Peyer's patch (tissue), 4 donors: ENCODE results near the gene ZNF219. TPM values are rescaled to one million over a fixed set of nuclear protein-coding genes. Genes with fewer than 3 reads are reported as not detected.

Experiments
- DNase-seq, 3 donors: peaks; one replicate each; pipeline ENCODE4 v3.0.0-alpha.2; 2017 to 2019
- H3K27ac ChIP-seq, 4 donors: fragments of 200-600 bp; sonication (generic); one replicate each; pipeline ENCODE4 v1.5.1; 2016 to 2019
- H3K27me3 ChIP-seq, 2 donors: fragments of 200-600 bp; sonication (generic); one replicate each; pipeline ENCODE4 v1.5.1; 2019
- H3K36me3 ChIP-seq, 3 donors: fragments of 200-600 bp; sonication (generic); one replicate each; pipeline ENCODE4 v1.5.1; 2016 to 2019
- H3K4me1 ChIP-seq, 4 donors: fragments of 200-600 bp; sonication (generic); one replicate each; pipeline ENCODE4 v1.5.1; 2016 to 2019
- H3K4me3 ChIP-seq, 4 donors: fragments of 200-600 bp; sonication (generic); 1 replicate in 3 of 4; 2 replicates in 1 of 4; pipeline ENCODE4 v1.5.1; 2016 to 2019; ENCODE audit warnings: mild to moderate bottlenecking in 1 of 4
- H3K9me3 ChIP-seq, 4 donors: fragments of 200-600 bp; sonication (generic); one replicate each; pipeline ENCODE4 v1.5.1; 2016 to 2019; ENCODE audit warnings: mild to moderate bottlenecking in 1 of 4
- POLR2A ChIP-seq, 2 donors: fragments of 450-650 bp; IDR thresholded peaks; one replicate each; pipeline ENCODE4 v1.5.1; 2017; ENCODE audit warnings: antibody characterized with exemption in 2 of 2, mild to moderate bottlenecking in 2 of 2, moderate library complexity in 2 of 2
- total RNA-seq, 4 donors: library from RNA; depleted of rRNA; stranded (reverse); fragments of >200 nt; gene quantifications; one replicate each; pipeline ENCODE4 v1.1.0, GENCODE V29; 2016
- TF ChIP-seq, protein P1 (sequence below), 6 experiments: fragments of 450-650 bp in 4 of 6; fragments of 200-600 bp in 2 of 6; sonication (generic) in 1 of 6; IDR thresholded peaks; one replicate each; pipeline ENCODE4 v1.5.1; 2017 to 2019; ENCODE audit warnings: antibody characterized with exemption in 6 of 6, mild to moderate bottlenecking in 3 of 6, moderate library complexity in 1 of 6

ZNF219 gene
- total RNA-seq = 10 to 100 TPM; 41.3 to 68.8 (median 63.2) TPM

DNA sequence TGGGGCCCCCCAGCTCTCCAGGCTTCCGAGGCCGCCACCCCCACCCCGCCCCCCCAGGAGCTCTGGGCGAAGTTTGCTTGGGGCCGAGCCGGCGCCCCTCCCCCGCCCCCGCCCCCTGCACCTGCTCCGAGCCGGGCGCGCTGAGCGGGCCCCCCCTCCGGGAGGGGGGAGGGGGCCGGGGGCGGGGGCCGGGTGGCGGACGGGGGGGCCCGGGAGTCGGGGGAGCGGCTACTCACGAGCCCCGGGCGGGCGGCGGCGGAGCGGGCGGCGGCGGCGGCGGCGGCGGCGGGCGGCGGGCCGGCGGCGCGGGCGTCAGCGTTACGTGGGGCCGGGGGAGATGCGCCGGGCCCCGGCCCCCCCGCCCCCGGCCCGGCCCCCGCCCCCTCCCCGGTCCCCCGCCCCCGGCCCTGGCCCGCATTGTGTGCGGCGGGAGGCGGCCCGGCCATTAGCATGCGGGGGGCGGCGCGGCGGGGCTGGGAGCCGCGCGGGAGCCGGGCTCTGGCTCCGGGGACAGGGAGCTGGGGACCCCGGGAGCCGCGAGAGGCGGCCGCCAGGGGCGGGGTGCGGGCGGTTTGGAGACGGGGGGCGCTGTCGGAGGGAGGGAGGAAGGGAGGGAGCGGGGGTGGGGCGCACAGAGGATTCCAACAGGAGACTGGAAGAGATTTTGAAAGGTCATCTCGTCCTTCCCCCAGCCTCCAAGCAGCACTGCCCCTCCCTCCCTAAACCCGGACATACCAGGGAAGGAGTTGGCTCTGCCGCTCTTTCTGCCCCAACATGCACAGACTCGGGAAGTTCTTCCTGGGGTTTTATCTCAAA, at the start of gene ZNF219:
ZNF219 (minus strand) TSS at position 580 of the 816 bp plus-strand sequence. CDS start 5,064 bp downstream, outside the sequence.
- DNase-seq = peak; percentile 40 to 77 (median 73)
- TF ChIP-seq POLR2A (IDR thresholded peaks at IDR 0.05) = peak in 1 of 2 donors; percentile 41
- TF ChIP-seq, protein P1, sequence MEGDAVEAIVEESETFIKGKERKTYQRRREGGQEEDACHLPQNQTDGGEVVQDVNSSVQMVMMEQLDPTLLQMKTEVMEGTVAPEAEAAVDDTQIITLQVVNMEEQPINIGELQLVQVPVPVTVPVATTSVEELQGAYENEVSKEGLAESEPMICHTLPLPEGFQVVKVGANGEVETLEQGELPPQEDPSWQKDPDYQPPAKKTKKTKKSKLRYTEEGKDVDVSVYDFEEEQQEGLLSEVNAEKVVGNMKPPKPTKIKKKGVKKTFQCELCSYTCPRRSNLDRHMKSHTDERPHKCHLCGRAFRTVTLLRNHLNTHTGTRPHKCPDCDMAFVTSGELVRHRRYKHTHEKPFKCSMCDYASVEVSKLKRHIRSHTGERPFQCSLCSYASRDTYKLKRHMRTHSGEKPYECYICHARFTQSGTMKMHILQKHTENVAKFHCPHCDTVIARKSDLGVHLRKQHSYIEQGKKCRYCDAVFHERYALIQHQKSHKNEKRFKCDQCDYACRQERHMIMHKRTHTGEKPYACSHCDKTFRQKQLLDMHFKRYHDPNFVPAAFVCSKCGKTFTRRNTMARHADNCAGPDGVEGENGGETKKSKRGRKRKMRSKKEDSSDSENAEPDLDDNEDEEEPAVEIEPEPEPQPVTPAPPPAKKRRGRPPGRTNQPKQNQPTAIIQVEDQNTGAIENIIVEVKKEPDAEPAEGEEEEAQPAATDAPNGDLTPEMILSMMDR (IDR thresholded peaks at IDR 0.05) = peak in 2 of 6 experiments; percentile 1 to 25

DNA sequence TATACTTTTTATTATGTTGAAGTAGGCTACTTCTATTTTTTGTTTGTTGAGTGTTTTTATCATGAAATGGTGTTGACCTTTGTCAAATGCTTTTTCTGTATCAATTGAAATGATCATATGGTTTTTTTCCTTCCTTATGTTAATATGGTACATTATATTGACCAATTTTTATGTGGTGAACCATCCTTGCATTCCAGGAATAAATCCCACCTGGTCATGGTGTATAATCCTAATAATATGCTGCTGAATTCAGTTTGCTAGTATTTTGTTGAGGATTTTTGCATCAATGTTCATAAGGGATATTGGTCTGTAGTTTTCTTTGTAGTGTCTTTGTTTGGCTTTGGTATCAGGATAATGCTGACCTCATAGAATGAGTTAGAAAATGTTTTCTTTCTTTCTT, 47.0 kb upstream of the ZNF219 start:
- no peaks in the 10 kb centered on the region for H3K27me3 ChIP-seq
- no peak overlapping the region for H3K4me3 ChIP-seq

More for the DNA sequence above, at the start of gene ZNF219:
- peak within 1 kb of the TSS; percentile 82 to 97 (median 90) for H3K27ac ChIP-seq
- peak within 1 kb of the TSS; percentile 61 to 84 (median 71) for H3K4me3 ChIP-seq
- no peaks in the 10 kb centered on the region for H3K27me3 ChIP-seq
- H3K36me3 ChIP-seq = no peaks in the 10 kb centered on the region
- H3K9me3 ChIP-seq = no peaks in the 10 kb centered on the region
- H3K4me1 ChIP-seq = peaks cover 0 to 37% (median 3%) of the 10 kb centered on the region in 4 donors

DNA sequence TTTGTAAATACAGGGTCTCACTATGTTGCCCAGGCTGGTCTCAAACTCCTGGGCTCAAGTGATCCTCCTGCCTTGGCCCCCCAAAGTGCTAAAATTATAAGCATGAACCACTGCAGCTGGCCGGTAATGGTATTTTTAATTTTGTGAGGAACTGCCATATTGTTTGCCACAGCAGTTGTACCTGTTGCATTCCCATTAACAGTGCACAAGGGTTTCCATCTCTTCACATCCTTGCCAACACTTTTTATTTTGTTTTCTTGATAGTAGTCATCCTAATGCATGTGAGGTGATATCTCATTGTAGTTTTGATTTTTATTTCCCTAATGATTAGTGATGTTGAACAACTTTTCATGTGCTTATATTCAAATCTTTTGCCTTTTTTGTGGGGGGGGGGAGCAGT, 43.9 kb upstream of the ZNF219 start:
- H3K36me3 ChIP-seq = no peaks in the 10 kb centered on the region
- H3K27me3 ChIP-seq = no peaks in the 10 kb centered on the region
- no peak for DNase-seq
- no peak for TF ChIP-seq POLR2A (IDR thresholded peaks at IDR 0.05)
- TF ChIP-seq, protein P1 (IDR thresholded peaks at IDR 0.05) = no peak
- no peak overlapping the region for H3K4me3 ChIP-seq
- H3K27ac ChIP-seq = no peak overlapping the region
- peaks cover 0 to 6% (median 0%) of the 10 kb centered on the region in 4 donors for H3K9me3 ChIP-seq
- H3K4me1 ChIP-seq = no peaks in the 10 kb centered on the region

More for the DNA sequence above, 47.0 kb upstream of the ZNF219 start:
- TF ChIP-seq POLR2A (IDR thresholded peaks at IDR 0.05) = no peak
- TF ChIP-seq, protein P1 (IDR thresholded peaks at IDR 0.05) = no peak
- H3K4me1 ChIP-seq = no peaks in the 10 kb centered on the region
- H3K27ac ChIP-seq = no peak overlapping the region
- H3K9me3 ChIP-seq = peaks cover 0 to 6% (median 0%) of the 10 kb centered on the region in 4 donors
- DNase-seq = no peak
- no peaks in the 10 kb centered on the region for H3K36me3 ChIP-seq

DNA sequence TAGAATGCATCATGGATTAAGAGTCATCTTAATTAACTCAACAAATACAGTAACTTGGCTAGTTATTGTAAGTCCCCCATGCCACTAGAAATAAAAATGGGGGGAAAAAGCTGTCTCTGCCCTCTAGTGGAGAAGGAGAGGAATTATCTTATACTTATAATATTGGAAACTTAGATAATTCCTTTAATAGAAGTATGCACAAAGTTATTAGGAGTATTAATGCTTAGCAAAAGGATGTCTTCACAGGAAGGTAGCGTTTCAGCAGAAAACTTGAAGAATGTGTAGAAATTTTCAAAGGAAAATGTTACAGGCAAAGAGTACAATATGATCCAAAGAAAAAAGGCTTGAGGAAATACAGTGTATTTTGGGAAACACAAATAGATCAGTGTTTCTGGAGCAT, 37.6 kb upstream of the ZNF219 start:
- Histone ChIP-seq H3K27ac (no peak overlapping the region), H3K27me3 (no peaks in the 10 kb centered on the region), H3K9me3 (no peaks in the 10 kb centered on the region), H3K4me1 (no peaks in the 10 kb centered on the region), H3K4me3 (no peak overlapping the region), H3K36me3 (no peaks in the 10 kb centered on the region)
- TF ChIP-seq, protein P1 (IDR thresholded peaks at IDR 0.05) = peak; percentile 26 to 75 (median 52)
- TF ChIP-seq POLR2A (IDR thresholded peaks at IDR 0.05) = no peak
- no peak for DNase-seq

DNA sequence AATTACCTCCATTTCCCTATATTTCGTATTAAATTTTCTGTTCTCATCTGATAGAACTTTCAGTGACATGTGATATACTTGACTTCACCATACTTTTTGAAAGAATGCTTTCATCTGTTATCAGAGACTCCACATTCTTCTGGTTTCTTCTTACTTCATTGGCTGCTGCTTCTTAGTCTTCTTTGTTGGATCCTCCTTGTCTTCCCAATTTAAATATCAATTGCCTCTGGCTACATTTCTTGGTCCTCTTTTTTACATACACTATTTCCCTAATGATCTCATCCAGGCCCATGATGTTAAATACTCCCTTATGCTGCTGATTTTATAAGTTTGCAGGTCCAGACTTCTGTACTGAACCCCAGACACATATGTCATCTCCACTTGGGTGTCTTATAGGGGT, 35.4 kb upstream of the ZNF219 start:
- Histone ChIP-seq H3K4me3 (no peak overlapping the region), H3K9me3 (no peaks in the 10 kb centered on the region), H3K36me3 (no peaks in the 10 kb centered on the region), H3K27ac (no peak overlapping the region), H3K27me3 (no peaks in the 10 kb centered on the region), H3K4me1 (no peaks in the 10 kb centered on the region)
- TF ChIP-seq POLR2A (IDR thresholded peaks at IDR 0.05) = no peak
- TF ChIP-seq, protein P1 (IDR thresholded peaks at IDR 0.05) = no peak
- no peak for DNase-seq
